HepG2 (cell line): ENCODE measurements around the gene NKAIN2. TPM values are rescaled to one million over a fixed set of nuclear protein-coding genes. Genes with fewer than 3 reads are reported as not detected.

Source experiments
- ATAC-seq: fragments of 200-7000 bp; cut with Tn5 transposase; 3 replicates; pipeline ENCODE4 v1.9.1; 2020; ENCODE audit warnings: mild to moderate bottlenecking, moderate library complexity
- BruUV-seq: library from RNA; stranded (reverse); fragments of 400-500 nt; replicated peaks from 2 replicates; lab custom pipeline; 2021; lab: Mats Ljungman, UMichigan
- CTCF ChIA-PET: fragments of 300-600 bp; formaldehyde crosslinking; extraction: SDS; loops from one replicate; lab custom pipeline; 2021; ENCODE audit warnings: low total read pairs, inconsistent platforms, low intra/inter-chr PET ratio; lab: Yijun Ruan, JAX
- POLR2A ChIA-PET: fragments of 350-600 bp; sonication (Branson Sonifier 250); formaldehyde crosslinking; loops from one replicate; lab custom pipeline; 2020; ENCODE audit warnings: antibody characterized with exemption, inconsistent platforms; lab: Yijun Ruan, JAX
- DNase-seq: peaks from one replicate; pipeline ENCODE4 v3.0.0-alpha.2; 2015; ENCODE audit warnings: low spot score
- FAIRE-seq: peaks from 3 replicates; lab custom pipeline; 2011; peaks lifted over from hg19 to GRCh38; lab: Jason Lieb, UNC
- H2AFZ ChIP-seq: one replicate; pipeline ENCODE4 v1.6.1; 2011; ENCODE audit warnings: low read length, inconsistent platforms
- H3K27ac ChIP-seq: fragments of 300-600 bp; 3 replicates; pipeline ENCODE4 v1.8.0; 2011; ENCODE audit warnings: mixed run types, mild to moderate bottlenecking, mixed read lengths, low read length, inconsistent platforms; ENCODE audit not compliant: insufficient read depth; ENCODE audit errors: extremely low read length
- H3K27me3 ChIP-seq, 2 experiments: fragments of 200-600 bp in 1 of 2; 2 replicates in 1 of 2; 3 replicates in 1 of 2; pipeline versions ENCODE4 v1.6.0 to v1.8.0; 2011; ENCODE audit warnings: low read length in 2 of 2, mild to moderate bottlenecking in 2 of 2, moderate library complexity in 2 of 2, inconsistent platforms in 1 of 2; ENCODE audit not compliant: insufficient read depth in 2 of 2, control insufficient read depth in 1 of 2
- H3K36me3 ChIP-seq, 2 experiments: fragments of 200-600 bp in 1 of 2; replicated peaks in 1 of 2; 2 replicates in 1 of 2; 3 replicates in 1 of 2; pipeline versions ENCODE4 v1.5.1 to v1.8.0; 2011; ENCODE audit warnings: low read length in 2 of 2, inconsistent platforms in 1 of 2; ENCODE audit not compliant: insufficient read depth in 2 of 2, control insufficient read depth in 1 of 2
- H3K4me1 ChIP-seq: 2 replicates; pipeline ENCODE4 v1.5.1; 2012; ENCODE audit warnings: low read length, inconsistent platforms; ENCODE audit not compliant: insufficient read depth
- H3K4me2 ChIP-seq: 2 replicates; pipeline ENCODE4 v1.6.0; 2011; ENCODE audit warnings: low read depth, low read length, inconsistent platforms
- H3K4me3 ChIP-seq, 3 experiments: fragments of 200-600 bp in 1 of 3; sonication (generic), shearing (Covaris generic) in 1 of 3; replicated peaks in 1 of 3; 2 replicates each; pipeline ENCODE4 v1.5.1; 2011 to 2016; ENCODE audit warnings: low read length in 3 of 3, inconsistent platforms in 2 of 3, low read depth in 2 of 3, mild to moderate bottlenecking in 2 of 3, control low read depth in 1 of 3, mixed read lengths in 1 of 3; ENCODE audit not compliant: insufficient read depth in 1 of 3
- H3K79me2 ChIP-seq: one replicate; pipeline ENCODE4 v1.6.1; 2011; ENCODE audit warnings: low read length, inconsistent platforms; ENCODE audit not compliant: insufficient read depth
- H3K9ac ChIP-seq: 2 replicates; pipeline ENCODE4 v1.6.0; 2011; ENCODE audit warnings: mild to moderate bottlenecking, low read depth, low read length, inconsistent platforms; ENCODE audit not compliant: insufficient read depth
- H3K9me3 ChIP-seq: 2 replicates; pipeline ENCODE4 v1.5.1; 2012; ENCODE audit warnings: mild to moderate bottlenecking, low read length
- H4K20me1 ChIP-seq: 2 replicates; pipeline ENCODE4 v1.6.0; 2011; ENCODE audit warnings: inconsistent platforms, mild to moderate bottlenecking, low read length, moderate library complexity; ENCODE audit not compliant: insufficient read depth
- ATRX ChIP-seq: sonication (generic); formaldehyde crosslinking; IDR thresholded peaks from 2 replicates; pipeline ENCODE4 v1.4.0; 2020; ENCODE audit warnings: missing genetic modification reagents, borderline replicate concordance
- BHLHE40 ChIP-seq: IDR thresholded peaks from 2 replicates; pipeline ENCODE4 v1.6.1; 2011; ENCODE audit warnings: low read length, improper control_type of control experiment
- CHD4 ChIP-seq: fragments of 200-600 bp; sonication (generic); IDR thresholded peaks from 2 replicates; pipeline ENCODE4 v1.7.0; 2017; ENCODE audit warnings: mild to moderate bottlenecking, low read length, borderline replicate concordance
- FOXP1 ChIP-seq, 2 experiments: fragments of 450-650 bp in 1 of 2; IDR thresholded peaks; 2 replicates each; pipeline ENCODE4 v1.6.1; 2017 to 2018; ENCODE audit warnings: antibody characterized with exemption in 1 of 2
- KDM3A ChIP-seq: IDR thresholded peaks from 2 replicates; pipeline ENCODE4 v1.6.1; 2018; ENCODE audit warnings: low read depth, missing compliant biosample characterization
- MIXL1 ChIP-seq: IDR thresholded peaks from 2 replicates; pipeline ENCODE4 v1.6.1; 2016
- NONO ChIP-seq, 2 experiments: fragments of 450-650 bp in 1 of 2; sonication (generic) in 1 of 2; formaldehyde crosslinking in 1 of 2; IDR thresholded peaks in 1 of 2; conservative IDR thresholded peaks in 1 of 2; 2 replicates each; pipeline versions ENCODE4 v1.6.1 to v1.8.0; 2017 to 2022; ENCODE audit warnings: mild to moderate bottlenecking in 1 of 2, missing genetic modification reagents in 1 of 2, moderate library complexity in 1 of 2
- PCBP2 ChIP-seq: fragments of 200-400 bp; formaldehyde crosslinking; optimal IDR thresholded peaks from 2 replicates; pipeline ENCODE3; 2018; ENCODE audit warnings: low read length, low read depth; ENCODE audit not compliant: poor library complexity, severe bottlenecking
- RAD21 ChIP-seq: fragments of 450-650 bp; formaldehyde crosslinking; IDR thresholded peaks from 2 replicates; pipeline ENCODE4 v1.5.0; 2020; ENCODE audit warnings: mild to moderate bottlenecking
- ZNF614 ChIP-seq: IDR thresholded peaks from 2 replicates; pipeline ENCODE4 v1.6.1; 2018; ENCODE audit warnings: missing biosample characterization, missing genetic modification reagents, inconsistent platforms, borderline replicate concordance
- ZNF678 ChIP-seq: sonication (generic); formaldehyde crosslinking; IDR thresholded peaks from 2 replicates; pipeline ENCODE4 v1.4.0; 2020; ENCODE audit warnings: mild to moderate bottlenecking, missing genetic modification reagents
- ZNF891 ChIP-seq: sonication (generic); formaldehyde crosslinking; IDR thresholded peaks from 2 replicates; pipeline ENCODE4 v1.5.0; 2020; ENCODE audit warnings: mild to moderate bottlenecking, missing genetic modification reagents
- whole genome bisulfite sequencing: methylation state at CpG from one replicate; pipeline ENCODE4 v1.1.6; 2017; ENCODE audit warnings: low lambda C conversion rate; 5-methylcytosine and 5-hydroxymethylcytosine counted together
- in situ Hi-C: cut with HindIII; loops from 2 replicates; pipeline ENCODE4 v1.10.0; 2017; ENCODE audit warnings: low pct_unique_long_range_greater_than_20kb; ENCODE audit not compliant: extremely low pct_ligation_motif_present
- intact Hi-C: fragments of 100-400 bp; cut with micrococcal nuclease; formaldehyde crosslinking; loops from one replicate; pipeline ENCODE4 v1.10.0; 2022; ENCODE audit not compliant: unreplicated experiment
- polyA plus RNA-seq, 8 experiments: library from polyadenylated mRNA; depleted of rRNA in 3 of 8; stranded (reverse) in 7 of 8; unstranded in 1 of 8; fragments of >200 nt; fragmentation: Illumina TruSeq in 4 of 8; extraction: Trizol in 4 of 8; gene quantifications; 2 replicates each; pipeline versions ENCODE4 v1.2.1 to v1.2.3, GENCODE V29; 2011 to 2016; ENCODE audit warnings: low read depth in 4 of 8, missing spikeins in 1 of 8, mixed read lengths in 1 of 8; ENCODE audit not compliant: insufficient read depth in 1 of 8
- total RNA-seq, 5 experiments: library from RNA; depleted of rRNA; stranded (reverse); fragments of >200 nt; fragmentation: Illumina TruSeq; extraction: Trizol; gene quantifications; 2 replicates each; pipeline ENCODE4 v1.2.3, GENCODE V29; 2016; ENCODE audit warnings: low read depth in 1 of 5
- TF ChIP-seq, protein P1 (sequence below): sonication (generic); formaldehyde crosslinking; IDR thresholded peaks from 2 replicates; pipeline ENCODE4 v1.5.0; 2020; ENCODE audit warnings: missing genetic modification reagents
- TF ChIP-seq, protein P2 (sequence below): sonication (generic); formaldehyde crosslinking; conservative IDR thresholded peaks from 2 replicates; pipeline ENCODE4 v1.4.0; 2020; ENCODE audit warnings: missing genetic modification reagents
- TF ChIP-seq, protein P3 (sequence below): IDR thresholded peaks from 2 replicates; pipeline ENCODE4 v1.6.1; 2016; ENCODE audit warnings: low read depth, missing genetic modification reagents, missing compliant biosample characterization
- TF ChIP-seq, protein P4 (sequence below): sonication (generic); formaldehyde crosslinking; conservative IDR thresholded peaks from 2 replicates; pipeline ENCODE4 v1.8.1; 2023; ENCODE audit warnings: missing genetic modification reagents

Gene NKAIN2
- total and polyA plus RNA-seq, 2 of the 13 experiments (the other 11 are each of a cell fraction or from before 2014, with no cell fraction given): not detected

DNA sequence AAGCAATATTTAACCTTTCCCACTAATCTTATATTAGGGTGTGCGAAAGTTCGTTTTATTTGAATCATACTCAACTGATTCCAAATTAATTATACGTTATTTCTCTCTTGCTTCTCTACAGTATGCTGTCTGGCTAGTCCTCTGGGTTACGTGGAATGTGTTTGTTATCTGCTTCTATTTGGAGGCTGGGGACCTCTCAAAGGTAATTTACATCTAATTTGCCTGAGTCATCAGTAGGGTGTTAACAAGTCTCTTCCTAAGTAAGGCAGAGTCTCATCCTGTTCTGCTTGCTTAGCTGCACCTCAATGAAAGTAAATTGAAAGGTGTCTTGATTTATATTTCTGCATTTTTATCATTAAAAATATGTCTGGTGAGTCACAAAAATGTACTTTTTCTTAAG lies 551.5 kb downstream of the NKAIN2 start:
- in situ Hi-C loops: no loop called here
- Histone ChIP-seq H4K20me1 (no peaks in the 10 kb centered on the region), H3K27me3 (no peaks in the 10 kb centered on the region), H3K4me2 (no peak overlapping the region), H3K4me1 (no peaks in the 10 kb centered on the region), H2AFZ (no peak overlapping the region), H3K27ac (no peak overlapping the region), H3K36me3 (no peaks in the 10 kb centered on the region), H3K9me3 (no peaks in the 10 kb centered on the region), H3K9ac (no peak overlapping the region)
- intact Hi-C loops: no loop called here
- no TSS peak for BruUV-seq
- POLR2A ChIA-PET: no interaction called here
- no peak for FAIRE-seq
- 9% methylated on average over 4 of the region's 4 CpGs for WGBS
- TF ChIP-seq FOXP1 (IDR thresholded peaks at IDR 0.05): no peak
- no peak for TF ChIP-seq FOXP1 (CRISPR knock-in tag; IDR thresholded peaks at IDR 0.05)
- no peak for TF ChIP-seq RAD21 (CRISPR knock-in tag)
- TF ChIP-seq, protein P1, sequence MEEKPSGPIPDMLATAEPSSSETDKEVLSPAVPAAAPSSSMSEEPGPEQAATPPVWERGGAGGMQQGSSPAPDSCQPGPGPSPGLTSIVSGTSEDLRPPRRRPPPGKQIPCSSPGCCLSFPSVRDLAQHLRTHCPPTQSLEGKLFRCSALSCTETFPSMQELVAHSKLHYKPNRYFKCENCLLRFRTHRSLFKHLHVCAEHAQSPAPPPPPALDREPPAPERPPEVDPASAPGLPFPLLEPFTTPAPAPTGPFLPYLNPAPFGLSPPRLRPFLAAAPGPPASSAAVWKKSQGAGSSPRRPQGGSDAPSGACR (CRISPR knock-in tag): no peak
- TF ChIP-seq ZNF614 (CRISPR knock-in tag): no peak
- TF ChIP-seq, protein P2, sequence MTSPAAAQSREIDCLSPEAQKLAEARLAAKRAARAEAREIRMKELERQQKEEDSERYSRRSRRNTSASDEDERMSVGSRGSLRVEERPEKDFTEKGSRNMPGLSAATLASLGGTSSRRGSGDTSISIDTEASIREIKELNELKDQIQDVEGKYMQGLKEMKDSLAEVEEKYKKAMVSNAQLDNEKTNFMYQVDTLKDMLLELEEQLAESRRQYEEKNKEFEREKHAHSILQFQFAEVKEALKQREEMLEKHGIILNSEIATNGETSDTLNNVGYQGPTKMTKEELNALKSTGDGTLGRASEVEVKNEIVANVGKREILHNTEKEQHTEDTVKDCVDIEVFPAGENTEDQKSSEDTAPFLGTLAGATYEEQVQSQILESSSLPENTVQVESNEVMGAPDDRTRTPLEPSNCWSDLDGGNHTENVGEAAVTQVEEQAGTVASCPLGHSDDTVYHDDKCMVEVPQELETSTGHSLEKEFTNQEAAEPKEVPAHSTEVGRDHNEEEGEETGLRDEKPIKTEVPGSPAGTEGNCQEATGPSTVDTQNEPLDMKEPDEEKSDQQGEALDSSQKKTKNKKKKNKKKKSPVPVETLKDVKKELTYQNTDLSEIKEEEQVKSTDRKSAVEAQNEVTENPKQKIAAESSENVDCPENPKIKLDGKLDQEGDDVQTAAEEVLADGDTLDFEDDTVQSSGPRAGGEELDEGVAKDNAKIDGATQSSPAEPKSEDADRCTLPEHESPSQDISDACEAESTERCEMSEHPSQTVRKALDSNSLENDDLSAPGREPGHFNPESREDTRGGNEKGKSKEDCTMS (CRISPR knock-in tag): no peak
- no peak for TF ChIP-seq KDM3A
- no peak for TF ChIP-seq PCBP2
- TF ChIP-seq BHLHE40: no peak
- TF ChIP-seq, protein P3, sequence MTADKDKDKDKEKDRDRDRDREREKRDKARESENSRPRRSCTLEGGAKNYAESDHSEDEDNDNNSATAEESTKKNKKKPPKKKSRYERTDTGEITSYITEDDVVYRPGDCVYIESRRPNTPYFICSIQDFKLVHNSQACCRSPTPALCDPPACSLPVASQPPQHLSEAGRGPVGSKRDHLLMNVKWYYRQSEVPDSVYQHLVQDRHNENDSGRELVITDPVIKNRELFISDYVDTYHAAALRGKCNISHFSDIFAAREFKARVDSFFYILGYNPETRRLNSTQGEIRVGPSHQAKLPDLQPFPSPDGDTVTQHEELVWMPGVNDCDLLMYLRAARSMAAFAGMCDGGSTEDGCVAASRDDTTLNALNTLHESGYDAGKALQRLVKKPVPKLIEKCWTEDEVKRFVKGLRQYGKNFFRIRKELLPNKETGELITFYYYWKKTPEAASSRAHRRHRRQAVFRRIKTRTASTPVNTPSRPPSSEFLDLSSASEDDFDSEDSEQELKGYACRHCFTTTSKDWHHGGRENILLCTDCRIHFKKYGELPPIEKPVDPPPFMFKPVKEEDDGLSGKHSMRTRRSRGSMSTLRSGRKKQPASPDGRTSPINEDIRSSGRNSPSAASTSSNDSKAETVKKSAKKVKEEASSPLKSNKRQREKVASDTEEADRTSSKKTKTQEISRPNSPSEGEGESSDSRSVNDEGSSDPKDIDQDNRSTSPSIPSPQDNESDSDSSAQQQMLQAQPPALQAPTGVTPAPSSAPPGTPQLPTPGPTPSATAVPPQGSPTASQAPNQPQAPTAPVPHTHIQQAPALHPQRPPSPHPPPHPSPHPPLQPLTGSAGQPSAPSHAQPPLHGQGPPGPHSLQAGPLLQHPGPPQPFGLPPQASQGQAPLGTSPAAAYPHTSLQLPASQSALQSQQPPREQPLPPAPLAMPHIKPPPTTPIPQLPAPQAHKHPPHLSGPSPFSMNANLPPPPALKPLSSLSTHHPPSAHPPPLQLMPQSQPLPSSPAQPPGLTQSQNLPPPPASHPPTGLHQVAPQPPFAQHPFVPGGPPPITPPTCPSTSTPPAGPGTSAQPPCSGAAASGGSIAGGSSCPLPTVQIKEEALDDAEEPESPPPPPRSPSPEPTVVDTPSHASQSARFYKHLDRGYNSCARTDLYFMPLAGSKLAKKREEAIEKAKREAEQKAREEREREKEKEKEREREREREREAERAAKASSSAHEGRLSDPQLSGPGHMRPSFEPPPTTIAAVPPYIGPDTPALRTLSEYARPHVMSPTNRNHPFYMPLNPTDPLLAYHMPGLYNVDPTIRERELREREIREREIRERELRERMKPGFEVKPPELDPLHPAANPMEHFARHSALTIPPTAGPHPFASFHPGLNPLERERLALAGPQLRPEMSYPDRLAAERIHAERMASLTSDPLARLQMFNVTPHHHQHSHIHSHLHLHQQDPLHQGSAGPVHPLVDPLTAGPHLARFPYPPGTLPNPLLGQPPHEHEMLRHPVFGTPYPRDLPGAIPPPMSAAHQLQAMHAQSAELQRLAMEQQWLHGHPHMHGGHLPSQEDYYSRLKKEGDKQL (CRISPR knock-in tag): no peak
- no peak for TF ChIP-seq NONO (IDR thresholded peaks at IDR 0.05)
- TF ChIP-seq NONO (CRISPR knock-in tag; conservative IDR thresholded peaks at IDR 0.05): no peak
- TF ChIP-seq MIXL1: no peak
- TF ChIP-seq ZNF891 (CRISPR knock-in tag): no peak
- TF ChIP-seq CHD4: no peak
- no peak for TF ChIP-seq ZNF678
- TF ChIP-seq, protein P4, sequence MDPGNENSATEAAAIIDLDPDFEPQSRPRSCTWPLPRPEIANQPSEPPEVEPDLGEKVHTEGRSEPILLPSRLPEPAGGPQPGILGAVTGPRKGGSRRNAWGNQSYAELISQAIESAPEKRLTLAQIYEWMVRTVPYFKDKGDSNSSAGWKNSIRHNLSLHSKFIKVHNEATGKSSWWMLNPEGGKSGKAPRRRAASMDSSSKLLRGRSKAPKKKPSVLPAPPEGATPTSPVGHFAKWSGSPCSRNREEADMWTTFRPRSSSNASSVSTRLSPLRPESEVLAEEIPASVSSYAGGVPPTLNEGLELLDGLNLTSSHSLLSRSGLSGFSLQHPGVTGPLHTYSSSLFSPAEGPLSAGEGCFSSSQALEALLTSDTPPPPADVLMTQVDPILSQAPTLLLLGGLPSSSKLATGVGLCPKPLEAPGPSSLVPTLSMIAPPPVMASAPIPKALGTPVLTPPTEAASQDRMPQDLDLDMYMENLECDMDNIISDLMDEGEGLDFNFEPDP (CRISPR knock-in tag): no peak
- TF ChIP-seq ATRX (CRISPR knock-in tag): no peak
- TF ChIP-seq, all 625 proteins: peak for 0
- Histone ChIP-seq H3K4me3 (no peak overlapping the region), H3K79me2 (no peaks in the 10 kb centered on the region)
- CTCF ChIA-PET: no interaction called here
- DNase-seq: no peak
- ATAC-seq: no peak
